ENCODE results near the gene PKNOX2. TPM values are rescaled to one million over a fixed set of nuclear protein-coding genes. Genes with fewer than 3 reads are reported as not detected.

PKNOX2 gene
- total RNA-seq, 3 donors from 2014 or later (not counting 1 experiment from before 2014, with no cell fraction given), result not detected

DNA sequence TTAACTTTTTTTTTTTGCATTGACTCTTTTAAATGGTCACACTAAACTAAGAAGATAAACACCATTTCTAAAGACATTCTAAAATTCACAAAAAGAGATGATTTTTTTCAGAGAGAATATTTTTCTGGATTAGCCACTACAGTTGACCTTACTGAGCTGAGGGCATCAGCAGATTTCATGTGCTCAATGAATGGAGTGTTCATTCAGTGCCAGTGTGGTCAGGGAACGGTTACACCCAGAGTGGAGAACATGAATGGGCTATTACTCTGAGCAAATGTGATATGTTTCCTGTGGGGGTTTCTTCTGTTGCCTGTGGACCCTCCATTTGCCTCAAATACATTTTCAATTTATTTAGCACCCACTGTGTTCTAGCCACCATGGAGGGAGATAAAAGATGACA lies 19.1 kb downstream of the PKNOX2 start:
- H3K9me3 Mint-ChIP-seq, result no peaks in the 10 kb centered on the region
- no peak for DNase-seq
- intact Hi-C loops (cut with micrococcal nuclease), result no loop called here
- Histone ChIP-seq H3K9me3 (ENCODE audit: control insufficient read depth, insufficient read depth, low read length) (no peaks in the 10 kb centered on the region), H3K27ac (ENCODE audit: low read length) (no peak overlapping the region), H3K4me1 (ENCODE audit: control insufficient read depth, insufficient read depth, low read length) (no peaks in the 10 kb centered on the region), H3K27me3 (ENCODE audit: control insufficient read depth, insufficient read depth, low read length) (peaks cover 5% of the 10 kb centered on the region), H3K4me3 (ENCODE audit: low read length) (no peak overlapping the region), H3K36me3 (ENCODE audit: control insufficient read depth, insufficient read depth, low read length) (no peaks in the 10 kb centered on the region)
- peaks cover 34 to 73% of the 10 kb centered on the region in 2 donors for H3K27me3 Mint-ChIP-seq (ENCODE audit: low read depth in 2 of 2)
- H3K36me3 Mint-ChIP-seq, result no peaks in the 10 kb centered on the region
- TF ChIP-seq, protein P1, sequence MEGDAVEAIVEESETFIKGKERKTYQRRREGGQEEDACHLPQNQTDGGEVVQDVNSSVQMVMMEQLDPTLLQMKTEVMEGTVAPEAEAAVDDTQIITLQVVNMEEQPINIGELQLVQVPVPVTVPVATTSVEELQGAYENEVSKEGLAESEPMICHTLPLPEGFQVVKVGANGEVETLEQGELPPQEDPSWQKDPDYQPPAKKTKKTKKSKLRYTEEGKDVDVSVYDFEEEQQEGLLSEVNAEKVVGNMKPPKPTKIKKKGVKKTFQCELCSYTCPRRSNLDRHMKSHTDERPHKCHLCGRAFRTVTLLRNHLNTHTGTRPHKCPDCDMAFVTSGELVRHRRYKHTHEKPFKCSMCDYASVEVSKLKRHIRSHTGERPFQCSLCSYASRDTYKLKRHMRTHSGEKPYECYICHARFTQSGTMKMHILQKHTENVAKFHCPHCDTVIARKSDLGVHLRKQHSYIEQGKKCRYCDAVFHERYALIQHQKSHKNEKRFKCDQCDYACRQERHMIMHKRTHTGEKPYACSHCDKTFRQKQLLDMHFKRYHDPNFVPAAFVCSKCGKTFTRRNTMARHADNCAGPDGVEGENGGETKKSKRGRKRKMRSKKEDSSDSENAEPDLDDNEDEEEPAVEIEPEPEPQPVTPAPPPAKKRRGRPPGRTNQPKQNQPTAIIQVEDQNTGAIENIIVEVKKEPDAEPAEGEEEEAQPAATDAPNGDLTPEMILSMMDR (IDR thresholded peaks at IDR 0.05), result no peak
- 77% methylated on average over 1 of the region's 1 CpG for WGBS (ENCODE audit: insufficient coverage)
- H3K27ac Mint-ChIP-seq, result no peak overlapping the region
- H3K4me1 Mint-ChIP-seq, result no peaks in the 10 kb centered on the region
- no peak for ATAC-seq
- H3K4me3 Mint-ChIP-seq, result no peak overlapping the region

- no peaks in the 10 kb centered on the region for H3K4me1 ChIP-seq (ENCODE audit: control insufficient read depth, insufficient read depth, low read length)
- no peak for ATAC-seq
- DNase-seq, result no peak
- Mint-ChIP-seq H3K4me1 (no peaks in the 10 kb centered on the region), H3K9me3 (no peaks in the 10 kb centered on the region), H3K4me3 (no peak overlapping the region), H3K36me3 (no peaks in the 10 kb centered on the region), H3K27me3 (ENCODE audit: low read depth in 2 of 2) (peaks cover 36 to 84% of the 10 kb centered on the region in 2 donors), H3K27ac (no peak overlapping the region)
- no peaks in the 10 kb centered on the region for H3K36me3 ChIP-seq (ENCODE audit: control insufficient read depth, insufficient read depth, low read length)
- peaks cover 6% of the 10 kb centered on the region for H3K27me3 ChIP-seq (ENCODE audit: control insufficient read depth, insufficient read depth, low read length)
- intact Hi-C loops (cut with micrococcal nuclease), result no loop called here
- H3K4me3 ChIP-seq (ENCODE audit: low read length), result no peak overlapping the region
- H3K27ac ChIP-seq (ENCODE audit: low read length), result no peak overlapping the region
- no peaks in the 10 kb centered on the region for H3K9me3 ChIP-seq (ENCODE audit: control insufficient read depth, insufficient read depth, low read length)
- TF ChIP-seq, protein P1 (IDR thresholded peaks at IDR 0.05), result no peak
Observed at GRCh38 chr11:125188021-125188420, 23.5 kb downstream of the PKNOX2 start.

DNA sequence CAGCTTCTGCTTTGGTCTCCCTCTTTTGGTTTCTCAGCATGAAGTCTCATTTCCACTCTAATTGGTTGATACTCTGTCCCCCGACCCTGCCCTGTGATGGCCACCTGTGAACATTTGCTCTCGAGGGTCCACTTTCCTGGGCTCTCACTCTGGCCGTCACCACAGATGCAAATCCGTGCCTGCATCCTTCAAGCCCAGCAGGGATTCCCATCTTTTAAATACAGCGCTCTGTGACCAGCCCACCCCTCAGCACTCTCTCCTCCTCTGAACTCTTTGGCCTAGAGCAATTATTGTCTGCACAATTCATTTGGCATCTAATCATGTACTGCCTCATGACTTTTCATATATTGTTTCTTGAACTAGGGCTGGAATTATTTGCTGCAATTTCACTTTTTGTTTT lies 26.0 kb downstream of the PKNOX2 start:
- ATAC-seq, result no peak
- no peaks in the 10 kb centered on the region for H3K36me3 Mint-ChIP-seq
- Histone ChIP-seq H3K4me1 (ENCODE audit: control insufficient read depth, insufficient read depth, low read length) (no peaks in the 10 kb centered on the region), H3K27me3 (ENCODE audit: control insufficient read depth, insufficient read depth, low read length) (peaks cover 6% of the 10 kb centered on the region), H3K9me3 (ENCODE audit: control insufficient read depth, insufficient read depth, low read length) (no peaks in the 10 kb centered on the region), H3K36me3 (ENCODE audit: control insufficient read depth, insufficient read depth, low read length) (no peaks in the 10 kb centered on the region), H3K27ac (ENCODE audit: low read length) (no peak overlapping the region), H3K4me3 (ENCODE audit: low read length) (no peak overlapping the region)
- no peaks in the 10 kb centered on the region for H3K9me3 Mint-ChIP-seq
- DNase-seq, result no peak
- peaks cover 41 to 74% of the 10 kb centered on the region in 2 donors for H3K27me3 Mint-ChIP-seq (ENCODE audit: low read depth in 2 of 2)
- H3K4me1 Mint-ChIP-seq, result no peaks in the 10 kb centered on the region
- H3K4me3 Mint-ChIP-seq, result no peak overlapping the region
- WGBS (ENCODE audit: insufficient coverage), result 61% methylated on average over 5 of the region's 5 CpGs
- intact Hi-C loops (cut with micrococcal nuclease), result no loop called here
- TF ChIP-seq, protein P1 (IDR thresholded peaks at IDR 0.05), result no peak
- H3K27ac Mint-ChIP-seq, result no peak overlapping the region

DNA sequence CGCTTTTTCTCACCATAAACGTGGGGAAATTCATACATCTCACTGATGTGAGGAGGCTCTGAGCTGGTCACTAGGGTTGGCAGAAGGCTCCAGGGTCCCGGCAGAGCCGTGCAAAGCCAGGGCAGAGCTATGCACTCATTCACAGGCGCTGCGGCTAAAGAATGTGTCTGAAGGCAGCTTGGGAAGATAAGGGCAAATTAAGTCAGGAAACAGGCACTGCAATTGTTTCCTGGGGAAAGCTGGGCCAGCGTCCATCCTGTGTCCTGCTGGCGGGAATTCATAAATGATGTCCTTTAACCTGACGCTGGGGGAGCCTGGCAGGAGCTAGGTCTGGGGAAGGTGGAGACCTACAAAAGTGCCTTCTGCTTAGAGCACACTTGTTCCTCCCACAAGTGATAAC lies 27.6 kb downstream of the PKNOX2 start:
- H3K27me3 ChIP-seq (ENCODE audit: control insufficient read depth, insufficient read depth, low read length), result peaks cover 5% of the 10 kb centered on the region
- no peak overlapping the region for H3K4me3 ChIP-seq (ENCODE audit: low read length)
- no peaks in the 10 kb centered on the region for H3K36me3 ChIP-seq (ENCODE audit: control insufficient read depth, insufficient read depth, low read length)
- H3K9me3 ChIP-seq (ENCODE audit: control insufficient read depth, insufficient read depth, low read length), result no peaks in the 10 kb centered on the region
- Mint-ChIP-seq H3K27ac (no peak overlapping the region), H3K4me3 (no peak overlapping the region), H3K4me1 (no peaks in the 10 kb centered on the region), H3K36me3 (no peaks in the 10 kb centered on the region), H3K9me3 (no peaks in the 10 kb centered on the region), H3K27me3 (ENCODE audit: low read depth in 2 of 2) (peaks cover 29 to 59% of the 10 kb centered on the region in 2 donors)
- DNase-seq (no peak), ATAC-seq (no peak)
- intact Hi-C loops (cut with micrococcal nuclease), result no loop called here
- TF ChIP-seq, protein P1 (IDR thresholded peaks at IDR 0.05), result no peak
- 8% methylated on average over 9 of the region's 9 CpGs for WGBS (ENCODE audit: insufficient coverage)
- H3K27ac ChIP-seq (ENCODE audit: low read length), result no peak overlapping the region
- no peaks in the 10 kb centered on the region for H3K4me1 ChIP-seq (ENCODE audit: control insufficient read depth, insufficient read depth, low read length)

Measured in natural killer cell (primary cell).